ENCODE results near the gene C2orf76.
"Not testable (repeated sequence)": the region's sequence is repeated elsewhere in the genome, so short reads cannot be mapped to it uniquely, and the experiment has no call there.

C2orf76 gene

GRCh38 chr2:119292226-119292625, 74.4 kb downstream of the C2orf76 start:
- DNase-seq: no peak

DNA sequence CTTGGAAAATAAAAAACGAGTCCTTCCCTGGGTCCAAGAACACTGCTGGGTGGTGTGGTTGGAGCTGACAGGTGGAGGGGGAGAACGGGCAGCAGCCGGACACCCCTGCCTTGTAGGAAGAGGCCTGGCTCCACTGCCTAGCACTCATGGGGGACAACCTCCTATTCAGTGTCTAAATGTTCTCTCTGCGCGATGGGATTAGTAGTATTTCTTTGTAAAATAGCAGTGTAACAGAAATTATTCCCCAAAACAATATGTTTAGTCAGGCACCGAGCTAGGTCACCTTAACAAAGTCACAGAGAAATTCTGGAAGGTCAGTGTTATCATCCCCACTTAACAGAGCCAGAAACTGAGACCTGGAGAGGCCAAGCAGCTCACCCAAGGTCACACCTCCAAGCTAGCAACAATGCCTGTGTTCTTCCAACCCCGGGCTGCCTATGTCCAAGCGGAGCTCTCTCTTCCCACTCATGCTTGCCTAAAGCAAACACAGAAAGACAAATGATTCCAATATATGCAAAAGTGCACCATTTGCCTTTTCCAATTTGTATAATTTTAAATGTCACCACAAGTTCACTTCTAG, 75.0 kb downstream of the C2orf76 start:
- DNase-seq: no peak

GRCh38 chr2:119290859-119291587, 75.6 kb downstream of the C2orf76 start:
- peak; percentile 57 for DNase-seq

DNA sequence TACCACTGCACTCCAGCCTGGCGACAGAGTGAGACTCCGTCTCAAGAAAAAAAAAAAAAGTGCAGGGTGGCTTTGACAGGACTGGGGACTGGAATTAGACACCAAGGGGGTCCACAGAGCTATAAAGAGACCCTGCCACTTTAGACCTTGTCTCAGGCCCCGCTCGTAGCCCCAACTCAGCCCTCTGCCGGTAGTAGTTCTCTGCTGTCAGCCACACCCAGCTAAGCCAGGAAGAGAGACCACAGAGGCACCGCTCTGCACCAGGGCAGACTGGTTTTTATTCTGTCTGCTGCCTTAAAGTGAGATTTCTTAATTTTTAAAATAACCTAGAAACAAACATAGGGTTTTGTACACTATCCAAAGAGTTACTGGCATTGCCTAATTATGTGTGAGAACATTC, 77.0 kb downstream of the C2orf76 start:
- DNase-seq: no peak

DNA sequence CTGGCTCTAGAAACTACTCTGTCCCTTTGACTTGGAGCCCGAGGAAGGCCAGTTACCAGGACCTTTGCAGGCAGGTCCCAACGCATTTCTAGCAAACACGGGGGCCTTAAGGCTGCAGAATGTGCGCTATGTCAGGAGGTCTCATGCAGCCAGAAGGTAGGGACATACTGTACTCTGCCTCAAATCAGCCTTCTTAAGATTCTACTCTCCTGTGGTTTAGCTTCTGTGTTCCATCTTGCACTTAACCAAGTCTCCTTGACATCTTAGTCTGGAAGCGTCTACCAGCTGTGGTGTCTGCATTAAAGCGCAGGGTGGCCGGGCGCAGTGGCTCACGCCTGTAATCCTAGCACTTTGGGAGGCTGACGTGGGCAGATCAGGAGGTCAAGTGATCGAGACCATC, 77.5 kb downstream of the C2orf76 start:
- no peak for DNase-seq

DNA sequence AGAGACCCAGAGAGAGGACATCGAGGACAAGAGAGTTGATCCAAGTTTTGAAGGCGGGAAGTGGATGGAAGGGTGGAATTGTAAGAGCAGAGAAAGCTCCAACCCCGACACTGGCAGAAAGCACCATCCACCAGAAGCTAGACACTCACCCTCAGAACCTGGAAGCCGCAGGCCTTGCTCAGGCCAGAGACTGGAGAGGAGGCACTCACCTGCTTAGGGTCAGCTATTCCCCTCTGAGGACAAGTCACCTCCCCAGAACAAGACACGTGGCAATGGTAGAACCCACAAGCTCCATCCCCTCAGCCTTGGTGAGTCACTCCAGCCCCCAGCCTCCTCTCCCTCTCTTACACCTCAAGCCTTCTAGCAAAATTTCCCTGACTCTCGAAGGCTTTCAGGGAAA, 78.1 kb downstream of the C2orf76 start:
- DNase-seq: no peak

GRCh38 chr2:119286661-119287060, 80.0 kb downstream of the C2orf76 start:
- DNase-seq: no peak

- DNase-seq: no peak
Observed at GRCh38 chr2:119283873-119284331, 82.7 kb downstream of the C2orf76 start.

DNA sequence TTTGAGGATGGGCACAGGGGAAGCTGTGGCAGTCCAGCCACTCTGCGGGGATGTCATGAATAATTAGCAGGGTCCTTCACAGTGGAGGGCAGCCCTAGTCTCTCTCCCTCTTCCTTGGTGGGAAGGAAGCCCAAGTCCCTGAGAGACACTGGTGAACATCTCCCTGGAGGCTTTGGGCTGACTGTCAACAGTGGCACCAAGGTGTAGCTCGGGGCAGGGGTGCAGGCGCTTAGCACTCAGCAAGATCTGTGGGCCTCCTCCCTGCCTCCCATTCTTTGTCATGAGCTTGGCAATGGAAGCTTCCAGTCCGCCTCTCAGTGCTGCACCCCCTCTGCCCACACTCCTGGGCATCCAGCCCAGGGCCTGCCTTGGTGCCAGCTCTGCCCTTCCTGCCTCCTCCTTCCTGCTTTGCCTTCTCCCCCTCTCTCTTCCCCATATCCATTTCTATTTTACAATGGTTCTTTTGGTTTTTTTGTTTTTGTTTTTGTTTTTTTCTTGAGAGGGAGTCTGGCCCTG, 83.6 kb downstream of the C2orf76 start:
- no peak for DNase-seq

GRCh38 chr2:119282146-119282995, 84.3 kb downstream of the C2orf76 start:
- DNase-seq: no peak

DNA sequence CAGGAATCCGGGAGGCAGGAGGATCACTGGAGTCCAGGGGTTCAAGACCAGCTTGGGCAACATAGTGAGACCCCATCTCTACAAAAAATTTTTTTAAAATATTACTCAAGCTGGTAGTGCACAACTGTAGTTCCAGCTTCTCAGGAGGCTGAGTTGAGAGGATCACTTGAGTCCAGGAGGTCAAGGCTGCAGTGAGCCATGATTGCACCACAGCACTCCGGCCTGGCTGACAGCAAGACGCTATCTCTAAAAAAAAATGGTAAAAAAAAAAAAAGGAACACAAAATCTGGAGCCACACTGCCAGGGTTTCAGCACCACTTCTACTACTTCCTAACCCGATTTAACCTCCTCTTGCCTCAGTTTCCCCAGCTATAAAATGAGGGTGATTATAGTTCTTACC, 86.0 kb downstream of the C2orf76 start:
- no peak for DNase-seq

GRCh38 chr2:119279666-119280065, 87.0 kb downstream of the C2orf76 start:
- no peak for DNase-seq

DNA sequence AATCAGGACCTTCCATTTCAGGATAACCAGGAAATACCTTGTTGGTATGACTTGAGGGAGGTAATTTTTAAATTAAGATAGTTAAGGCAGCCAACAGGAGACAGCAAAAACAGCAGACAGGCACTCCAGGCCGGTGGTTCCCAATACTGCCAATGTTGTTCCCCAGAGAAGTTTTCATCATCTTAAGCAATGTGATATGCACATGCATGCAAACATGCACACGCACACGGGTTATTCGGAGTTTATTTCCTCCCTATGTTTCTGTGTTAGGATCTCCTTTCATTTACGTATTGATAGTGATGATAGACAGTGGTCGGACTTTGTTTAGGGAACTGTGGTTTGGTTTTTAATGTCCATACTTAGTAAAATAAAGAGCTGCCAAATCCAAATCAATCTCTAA, 87.7 kb downstream of the C2orf76 start:
- DNase-seq: no peak

GRCh38 chr2:119278385-119278784, 88.2 kb downstream of the C2orf76 start:
- DNase-seq: not testable (repeated sequence)

DNA sequence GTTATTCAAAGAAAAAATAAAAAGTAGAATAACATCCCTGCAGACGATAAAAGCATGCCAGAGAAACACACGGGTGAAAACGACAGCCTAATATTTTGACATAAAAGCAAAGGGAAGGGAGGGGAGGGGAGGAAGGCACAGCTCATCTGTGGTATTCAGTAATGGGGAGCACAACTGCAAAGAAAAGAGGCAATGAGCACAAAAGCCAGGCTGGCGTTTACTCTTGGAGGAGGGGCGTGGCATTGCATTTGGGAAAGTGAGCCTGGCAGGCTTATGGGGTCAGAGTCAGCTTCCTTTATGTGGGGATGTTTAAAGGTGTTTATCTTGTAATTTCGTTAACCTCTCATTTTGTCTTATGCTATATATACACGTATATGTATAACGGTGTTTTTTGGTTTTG, 89.8 kb downstream of the C2orf76 start:
- DNase-seq: no peak

GRCh38 chr2:119267604-119268003, 99.0 kb downstream of the C2orf76 start:
- DNase-seq: no peak

DNA sequence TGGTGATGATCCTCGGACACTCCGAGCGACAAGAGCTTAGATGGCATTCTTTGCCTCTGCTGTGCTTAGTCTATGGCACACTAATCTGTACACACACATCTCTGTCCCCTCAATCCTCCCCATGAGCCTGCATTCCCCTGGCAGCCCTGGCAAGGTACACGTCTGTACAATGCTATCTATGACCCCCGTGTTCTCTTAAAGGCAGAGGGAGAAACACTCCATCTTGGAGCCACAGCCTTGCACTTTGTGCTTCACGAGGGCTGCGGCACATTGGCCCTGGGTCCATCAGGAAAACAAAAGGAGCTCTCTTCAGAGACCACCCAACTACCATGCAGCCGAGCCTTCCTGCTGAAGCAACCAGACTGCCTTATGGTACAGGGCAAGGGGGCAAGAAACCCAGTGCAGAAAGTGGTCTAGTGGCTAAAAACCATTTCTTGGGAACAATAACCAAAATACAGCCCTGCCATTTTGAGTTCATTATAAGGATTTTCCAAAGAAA, 100.5 kb downstream of the C2orf76 start:
- DNase-seq: no peak

GRCh38 chr2:119265693-119266066, 101.0 kb downstream of the C2orf76 start:
- no peak for DNase-seq

- DNase-seq: peak; percentile 60
Observed at GRCh38 chr2:119264781-119265692, 101.6 kb downstream of the C2orf76 start.

- DNase-seq: no peak
Observed at GRCh38 chr2:119263656-119264055, 103.0 kb downstream of the C2orf76 start.

DNA sequence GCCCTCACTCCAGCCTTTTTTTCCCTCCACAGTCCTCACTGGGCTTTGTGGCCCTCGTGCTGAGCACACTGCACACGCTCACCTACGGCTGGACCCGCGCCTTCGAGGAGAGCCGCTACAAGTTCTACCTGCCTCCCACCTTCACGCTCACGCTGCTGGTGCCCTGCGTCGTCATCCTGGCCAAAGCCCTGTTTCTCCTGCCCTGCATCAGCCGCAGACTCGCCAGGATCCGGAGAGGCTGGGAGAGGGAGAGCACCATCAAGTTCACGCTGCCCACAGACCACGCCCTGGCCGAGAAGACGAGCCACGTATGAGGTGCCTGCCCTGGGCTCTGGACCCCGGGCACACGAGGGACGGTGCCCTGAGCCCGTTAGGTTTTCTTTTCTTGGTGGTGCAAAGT, 103.6 kb downstream of the C2orf76 start:
- no peak for DNase-seq

GRCh38 chr2:119261493-119262225, 105.0 kb downstream of the C2orf76 start:
- DNase-seq: no peak
